SK-N-SH (cell line): ENCODE data around the gene RB1.

ENCODE experiments used
- POLR2AphosphoS5 ChIP-seq: IDR thresholded peaks from 2 replicates; pipeline ENCODE4 v1.6.1; 2012; ENCODE audit warnings: low read depth, low read length
- RAD21 ChIP-seq: IDR thresholded peaks from 2 replicates; pipeline ENCODE4 v1.6.1; 2012; ENCODE audit warnings: mild to moderate bottlenecking, low read length
- ZBTB33 ChIP-seq: IDR thresholded peaks from 2 replicates; pipeline ENCODE4 v1.4.0; 2012; ENCODE audit warnings: low read depth, borderline replicate concordance
- TF ChIP-seq, protein P1 (sequence below): fragments of 200-600 bp; sonication (generic); IDR thresholded peaks from 2 replicates; pipeline ENCODE4 v1.6.1; 2017; ENCODE audit warnings: antibody characterized with exemption, mild to moderate bottlenecking, moderate library complexity

- TF ChIP-seq, protein P1, sequence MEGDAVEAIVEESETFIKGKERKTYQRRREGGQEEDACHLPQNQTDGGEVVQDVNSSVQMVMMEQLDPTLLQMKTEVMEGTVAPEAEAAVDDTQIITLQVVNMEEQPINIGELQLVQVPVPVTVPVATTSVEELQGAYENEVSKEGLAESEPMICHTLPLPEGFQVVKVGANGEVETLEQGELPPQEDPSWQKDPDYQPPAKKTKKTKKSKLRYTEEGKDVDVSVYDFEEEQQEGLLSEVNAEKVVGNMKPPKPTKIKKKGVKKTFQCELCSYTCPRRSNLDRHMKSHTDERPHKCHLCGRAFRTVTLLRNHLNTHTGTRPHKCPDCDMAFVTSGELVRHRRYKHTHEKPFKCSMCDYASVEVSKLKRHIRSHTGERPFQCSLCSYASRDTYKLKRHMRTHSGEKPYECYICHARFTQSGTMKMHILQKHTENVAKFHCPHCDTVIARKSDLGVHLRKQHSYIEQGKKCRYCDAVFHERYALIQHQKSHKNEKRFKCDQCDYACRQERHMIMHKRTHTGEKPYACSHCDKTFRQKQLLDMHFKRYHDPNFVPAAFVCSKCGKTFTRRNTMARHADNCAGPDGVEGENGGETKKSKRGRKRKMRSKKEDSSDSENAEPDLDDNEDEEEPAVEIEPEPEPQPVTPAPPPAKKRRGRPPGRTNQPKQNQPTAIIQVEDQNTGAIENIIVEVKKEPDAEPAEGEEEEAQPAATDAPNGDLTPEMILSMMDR: no peak
- TF ChIP-seq ZBTB33 (no peak), POLR2AphosphoS5 (no peak), RAD21 (no peak)
Measured at GRCh38 chr13:48356750-48357149, 53.2 kb downstream of the RB1 start.
